H9 (cell line): Measurements from ENCODE around the gene INTS3. TPM values are rescaled to one million over a fixed set of nuclear protein-coding genes. Genes with fewer than 3 reads are reported as not detected.
"Not testable (repeated sequence)": the region's sequence is repeated elsewhere in the genome, so short reads cannot be mapped to it uniquely, and the experiment has no call there.

Source experiments
- DNase-seq: peaks from one replicate; pipeline ENCODE4 v3.0.0-alpha.2; 2017
- H2AFZ ChIP-seq: one replicate; pipeline ENCODE4 v1.6.1; 2013; ENCODE audit warnings: mild to moderate bottlenecking, low read length, control low read depth, moderate library complexity
- H2AK5ac ChIP-seq: 2 replicates; pipeline ENCODE4 v1.6.1; 2013; ENCODE audit warnings: low read length, control low read depth, mixed read lengths; ENCODE audit not compliant: insufficient read length
- H2BK120ac ChIP-seq: one replicate; pipeline ENCODE4 v1.6.1; 2013; ENCODE audit warnings: low read depth, mild to moderate bottlenecking, low read length, control low read depth, inconsistent platforms; ENCODE audit not compliant: poor library complexity, severe bottlenecking
- H2BK12ac ChIP-seq: 2 replicates; pipeline ENCODE4 v1.6.1; 2013; ENCODE audit warnings: low read length, control low read depth, mixed read lengths, low read depth; ENCODE audit not compliant: insufficient read length
- H2BK15ac ChIP-seq: 2 replicates; pipeline ENCODE4 v1.6.1; 2013; ENCODE audit warnings: low read depth, low read length, control low read depth
- H2BK20ac ChIP-seq: one replicate; pipeline ENCODE4 v1.6.1; 2013; ENCODE audit warnings: low read depth, mild to moderate bottlenecking, low read length, control low read depth, inconsistent platforms; ENCODE audit not compliant: poor library complexity, severe bottlenecking
- H2BK5ac ChIP-seq: 2 replicates; pipeline ENCODE4 v1.6.1; 2013; ENCODE audit warnings: low read length, control low read depth, mixed read lengths; ENCODE audit not compliant: insufficient read length
- H3K14ac ChIP-seq: 2 replicates; pipeline ENCODE4 v1.6.1; 2013; ENCODE audit warnings: low read length, control low read depth; ENCODE audit not compliant: insufficient read depth
- H3K18ac ChIP-seq: 2 replicates; pipeline ENCODE4 v1.6.1; 2013; ENCODE audit warnings: low read depth, mild to moderate bottlenecking, mixed read lengths, low read length, control low read depth; ENCODE audit not compliant: insufficient read length
- H3K23ac ChIP-seq: 2 replicates; pipeline ENCODE4 v1.6.1; 2013; ENCODE audit warnings: low read length, control low read depth, mixed read lengths, low read depth; ENCODE audit not compliant: insufficient read length
- H3K23me2 ChIP-seq: 2 replicates; pipeline ENCODE4 v1.6.1; 2013; ENCODE audit warnings: low read depth, mild to moderate bottlenecking, mixed read lengths, low read length, control low read depth; ENCODE audit not compliant: insufficient read length, poor library complexity, severe bottlenecking
- H3K27ac ChIP-seq: 2 replicates; pipeline ENCODE4 v1.5.1; 2013; ENCODE audit warnings: low read length, control low read depth, mixed read lengths, low read depth; ENCODE audit not compliant: insufficient read length
- H3K27me3 ChIP-seq: 2 replicates; pipeline ENCODE4 v1.6.1; 2013; ENCODE audit warnings: low read length, control low read depth, inconsistent platforms; ENCODE audit not compliant: insufficient read depth
- H3K4ac ChIP-seq: 2 replicates; pipeline ENCODE4 v1.6.1; 2013; ENCODE audit warnings: low read depth, mild to moderate bottlenecking, control low read depth, inconsistent platforms, low read length, moderate library complexity
- H3K4me1 ChIP-seq: 2 replicates; pipeline ENCODE4 v1.6.1; 2013; ENCODE audit warnings: low read length, control low read depth, inconsistent platforms; ENCODE audit not compliant: insufficient read depth
- H3K4me2 ChIP-seq: 2 replicates; pipeline ENCODE4 v1.6.1; 2013; ENCODE audit warnings: low read length, control low read depth, mixed read lengths; ENCODE audit not compliant: insufficient read length, insufficient read depth
- H3K56ac ChIP-seq: 2 replicates; pipeline ENCODE4 v1.6.1; 2013; ENCODE audit warnings: low read depth, mild to moderate bottlenecking, mixed read lengths, low read length, control low read depth; ENCODE audit not compliant: insufficient read length
- H3K79me1 ChIP-seq: 2 replicates; pipeline ENCODE4 v1.6.1; 2013; ENCODE audit warnings: low read depth, mild to moderate bottlenecking, moderate library complexity, low read length, control low read depth, inconsistent platforms; ENCODE audit not compliant: insufficient read depth, poor library complexity, severe bottlenecking
- H3K79me2 ChIP-seq: 2 replicates; pipeline ENCODE4 v1.6.1; 2013; ENCODE audit warnings: low read length, control low read depth, inconsistent platforms; ENCODE audit not compliant: insufficient read depth
- H3K9ac ChIP-seq: 2 replicates; pipeline ENCODE4 v1.6.1; 2013; ENCODE audit warnings: low read length, control low read depth, mixed read lengths; ENCODE audit not compliant: insufficient read length; ENCODE audit errors: extremely low read depth
- H3K9me3 ChIP-seq: one replicate; pipeline ENCODE4 v1.6.1; 2013; ENCODE audit warnings: low read depth, low read length, inconsistent platforms; ENCODE audit not compliant: control insufficient read depth
- H3T11ph ChIP-seq: one replicate; pipeline ENCODE4 v1.6.1; 2013; ENCODE audit warnings: mild to moderate bottlenecking, low read length, control low read depth, inconsistent platforms
- H4K20me1 ChIP-seq: one replicate; pipeline ENCODE4 v1.6.1; 2013; ENCODE audit not compliant: control insufficient read depth, insufficient read length, insufficient read depth
- H4K5ac ChIP-seq: 2 replicates; pipeline ENCODE4 v1.6.1; 2013; ENCODE audit warnings: low read depth, mild to moderate bottlenecking, mixed read lengths, low read length, control low read depth; ENCODE audit not compliant: insufficient read length
- H4K8ac ChIP-seq: replicated peaks from 2 replicates; pipeline ENCODE4 v1.6.1; 2013; ENCODE audit warnings: low read length, control low read depth, mixed read lengths, low read depth; ENCODE audit not compliant: insufficient read length
- H4K91ac ChIP-seq: 2 replicates; pipeline ENCODE4 v1.6.1; 2013; ENCODE audit warnings: low read depth, mild to moderate bottlenecking, moderate library complexity, mixed read lengths, low read length, control low read depth; ENCODE audit not compliant: insufficient read length
- H3K27ac Mint-ChIP-seq, 3 experiments: 2 replicates in 2 of 3; 3 replicates in 1 of 3; pipeline ENCODE4 v1.8.0; 2020 to 2021; ENCODE audit warnings: mixed read lengths in 3 of 3, mild to moderate bottlenecking in 1 of 3, moderate library complexity in 1 of 3
- H3K27me3 Mint-ChIP-seq: 2 replicates; pipeline ENCODE4 v1.8.0; 2021; ENCODE audit warnings: low read depth, mild to moderate bottlenecking, moderate library complexity, mixed read lengths
- H3K36me3 Mint-ChIP-seq, 3 experiments: 2 replicates in 2 of 3; 3 replicates in 1 of 3; pipeline ENCODE4 v1.8.0; 2020 to 2021; ENCODE audit warnings: low read depth in 3 of 3, mixed read lengths in 3 of 3; ENCODE audit not compliant: insufficient read depth in 1 of 3
- H3K4me1 Mint-ChIP-seq, 2 experiments: 2 replicates each; pipeline ENCODE4 v1.8.0; 2020; ENCODE audit warnings: mixed read lengths in 2 of 2
- H3K4me3 Mint-ChIP-seq, 2 experiments: 2 replicates in 1 of 2; 3 replicates in 1 of 2; pipeline ENCODE4 v1.8.0; 2020 to 2021; ENCODE audit warnings: mild to moderate bottlenecking in 2 of 2, mixed read lengths in 2 of 2, moderate library complexity in 1 of 2
- H3K9me3 Mint-ChIP-seq, 2 experiments: 2 replicates in 1 of 2; 3 replicates in 1 of 2; pipeline ENCODE4 v1.8.0; 2020; ENCODE audit warnings: mild to moderate bottlenecking in 2 of 2, mixed read lengths in 2 of 2, moderate library complexity in 1 of 2
- CTCF ChIP-seq: fragments of 200-600 bp; sonication (generic); conservative IDR thresholded peaks from 3 replicates; pipeline ENCODE4 v1.8.0; 2021; ENCODE audit warnings: antibody characterized with exemption, mild to moderate bottlenecking
- WGBS: extraction: QIAGEN DNeasy Blood & Tissue Kit; methylation state at CpG from one replicate; pipeline ENCODE4 v1.1.7; 2013; ENCODE audit warnings: missing lambda C conversion rate, low lambda C conversion rate, mixed read lengths; ENCODE audit not compliant: insufficient read length; ENCODE audit errors: extremely low coverage; 5-methylcytosine and 5-hydroxymethylcytosine counted together
- total RNA-seq: library from RNA; stranded (reverse); gene quantifications from 2 replicates; pipeline ENCODE4 v1.2.1, GENCODE V29; 2021

The INTS3 gene
- total RNA-seq, 1 experiment from 2014 or later = 67.1 TPM

- DNase-seq = no peak
- Histone ChIP-seq H2BK5ac (no peak overlapping the region), H2BK12ac (no peak overlapping the region), H3K14ac (no peak overlapping the region), H4K91ac (no peak overlapping the region), H3K27me3 (no peaks in the 10 kb centered on the region), H3K79me1 (no peaks in the 10 kb centered on the region), H2AK5ac (no peak overlapping the region), H2BK15ac (no peak overlapping the region), H3K4me1 (no peaks in the 10 kb centered on the region), H2AFZ (no peak overlapping the region), H3K23ac (no peak overlapping the region), H3K4ac (no peak overlapping the region), H3K9me3 (no peaks in the 10 kb centered on the region), H3T11ph (no peak overlapping the region), H3K18ac (no peak overlapping the region), H3K56ac (no peak overlapping the region), H3K9ac (no peak overlapping the region), H4K20me1 (no peaks in the 10 kb centered on the region), H4K8ac (no peak overlapping the region), H3K4me2 (no peak overlapping the region), H3K23me2 (no peaks in the 10 kb centered on the region), H3K27ac (no peak overlapping the region), H3K79me2 (no peaks in the 10 kb centered on the region), H2BK20ac (no peak overlapping the region), H4K5ac (no peak overlapping the region), H2BK120ac (no peak overlapping the region)
- H3K27ac Mint-ChIP-seq = no peak overlapping the region; a peak in 1 of 7 replicates
- H3K27me3 Mint-ChIP-seq = no peaks in the 10 kb centered on the region; the same call in none of the 2 replicates
- H3K4me1 Mint-ChIP-seq = peaks cover 4% of the 10 kb centered on the region in 2 experiments; a peak in 2 of 4 replicates
- no CpG with 5 or more reads among the region's 7 CpGs for WGBS
- no peaks in the 10 kb centered on the region for H3K9me3 Mint-ChIP-seq
- TF ChIP-seq CTCF = no peak
- no peak overlapping the region for H3K4me3 Mint-ChIP-seq
- no peaks in the 10 kb centered on the region for H3K36me3 Mint-ChIP-seq
Observed at GRCh38 chr1:153711026-153711425, 16.8 kb upstream of the INTS3 start.

GRCh38 chr1:153716211-153716610, 11.6 kb upstream of the INTS3 start:
- H3K4ac ChIP-seq, H3K27me3 ChIP-seq, H2BK12ac ChIP-seq, H3K27ac ChIP-seq, H3K9me3 ChIP-seq, H3K4me3 Mint-ChIP-seq, H3K27me3 Mint-ChIP-seq, H3K23me2 ChIP-seq, H3K36me3 Mint-ChIP-seq, H3K9me3 Mint-ChIP-seq, H3K4me2 ChIP-seq, H2BK5ac ChIP-seq, H4K20me1 ChIP-seq, H3K4me1 Mint-ChIP-seq, H2BK120ac ChIP-seq, H3T11ph ChIP-seq, H2AFZ ChIP-seq, H3K79me2 ChIP-seq, H2BK15ac ChIP-seq, H3K79me1 ChIP-seq, H2AK5ac ChIP-seq, H3K18ac ChIP-seq, H4K8ac ChIP-seq, H3K27ac Mint-ChIP-seq, H3K4me1 ChIP-seq, H3K9ac ChIP-seq, H3K14ac ChIP-seq, H2BK20ac ChIP-seq, H3K23ac ChIP-seq, H4K91ac ChIP-seq, H3K56ac ChIP-seq, H4K5ac ChIP-seq, DNase-seq: not testable (repeated sequence)
- WGBS = no CpG with 5 or more reads among the region's 5 CpGs
